Subcutaneous adipose tissue (tissue), 4 donors: ENCODE data around the gene SLC27A1. TPM values are rescaled to one million over a fixed set of nuclear protein-coding genes. Genes with fewer than 3 reads are reported as not detected.

Source experiments
- CTCF ChIP-seq: fragments of 450-650 bp; IDR thresholded peaks from one replicate; pipeline ENCODE4 v1.5.1; 2016; ENCODE audit warnings: low read depth, mild to moderate bottlenecking, control low read depth, antibody characterized with exemption, moderate library complexity
- total RNA-seq, 4 donors: library from RNA; depleted of rRNA; stranded (reverse); fragments of >200 nt; gene quantifications; one replicate each; pipeline ENCODE4 v1.1.0, GENCODE V29; 2016

SLC27A1 gene
- total RNA-seq, 4 donors from 2014 or later = 15.0 to 66.5 (median 36.6) TPM

GRCh38 chr19:17542042-17542441, 71.7 kb downstream of the SLC27A1 start:
- no peak for TF ChIP-seq CTCF

- no peak for TF ChIP-seq CTCF
Measured at GRCh38 chr19:17542793-17543582, 72.7 kb downstream of the SLC27A1 start.

- no peak for TF ChIP-seq CTCF
Measured at GRCh38 chr19:17543986-17544385, 73.7 kb downstream of the SLC27A1 start.

GRCh38 chr19:17544418-17544817, 74.1 kb downstream of the SLC27A1 start:
- TF ChIP-seq CTCF = no peak

- no peak for TF ChIP-seq CTCF
Measured at GRCh38 chr19:17548145-17548544, 77.8 kb downstream of the SLC27A1 start.

- no peak for TF ChIP-seq CTCF
Measured at GRCh38 chr19:17549085-17549740, 78.9 kb downstream of the SLC27A1 start.

GRCh38 chr19:17550076-17550667, 79.8 kb downstream of the SLC27A1 start:
- TF ChIP-seq CTCF = no peak
